Fibroblast of skin of back (primary cell): ENCODE data around the gene NPC1. TPM values are rescaled to one million over a fixed set of nuclear protein-coding genes. Genes with fewer than 3 reads are reported as not detected.
"Not testable (repeated sequence)": the region's sequence is repeated elsewhere in the genome, so short reads cannot be mapped to it uniquely, and the experiment has no call there.

Source experiments
- DNase-seq: peaks from one replicate; pipeline ENCODE4 v3.0.0-alpha.2; 2013
- polyA plus RNA-seq, 2 experiments: library from polyadenylated mRNA; unstranded; fragments of 120-200 nt; gene quantifications; one replicate each; pipeline ENCODE4 v1.2.1, GENCODE V29; 2013; ENCODE audit not compliant: insufficient read length in 2 of 2

Gene NPC1
- 31.9 TPM for polyA plus RNA-seq (2013, experiment 1 of 2; ENCODE audit: insufficient read length)
- polyA plus RNA-seq (2013, experiment 2 of 2; ENCODE audit: insufficient read length): 22.2 TPM

GRCh38 chr18:23586249-23587196 is at the start of gene NPC1:
Gene NPC1, minus strand, starts transcription at chr18:23586506. Its CDS starts 163 bp downstream, at chr18:23586343.
- peak; percentile 97 for DNase-seq

DNA sequence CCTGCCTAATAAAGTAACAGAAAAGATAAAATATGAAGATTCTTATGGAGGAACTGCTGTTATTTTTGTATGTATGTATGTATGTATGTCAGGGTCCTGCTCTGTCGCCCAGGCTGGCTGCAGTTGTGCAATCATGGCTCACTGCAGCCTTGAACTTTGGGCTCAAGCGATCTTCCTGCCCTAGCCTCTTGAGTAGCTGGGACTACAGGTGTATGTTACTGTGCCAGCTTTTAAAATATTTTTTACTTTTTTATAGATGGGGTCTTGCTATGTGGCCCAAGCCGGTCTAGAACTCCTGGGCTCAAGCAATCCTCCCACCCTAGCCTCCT is 49.7 kb upstream of the NPC1 start:
- DNase-seq: no peak

- DNase-seq: no peak
These were observed 49.2 kb upstream of the NPC1 start for GRCh38 chr18:23635283-23636070.

DNA sequence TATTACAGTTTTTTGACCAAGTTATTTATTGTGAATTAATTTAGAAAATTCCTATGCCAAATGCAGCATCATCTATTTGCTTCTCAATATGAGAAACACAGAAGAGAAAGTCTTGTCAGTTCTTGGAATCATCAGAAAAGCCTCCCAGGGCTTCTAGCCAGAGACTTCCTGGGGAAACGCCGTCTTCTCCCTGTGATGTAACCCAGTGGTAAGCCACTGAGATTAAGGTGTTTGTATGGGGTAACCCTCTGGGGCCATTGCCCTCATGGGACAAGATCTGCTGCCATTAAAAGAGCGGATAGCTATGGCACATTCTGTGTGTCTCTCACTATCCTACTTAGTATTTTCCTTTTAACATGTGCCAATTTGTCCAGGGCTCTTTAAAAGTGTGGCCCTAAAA is 48.4 kb upstream of the NPC1 start:
- no peak for DNase-seq

GRCh38 chr18:23632615-23633014 is 46.3 kb upstream of the NPC1 start:
- no peak for DNase-seq

DNA sequence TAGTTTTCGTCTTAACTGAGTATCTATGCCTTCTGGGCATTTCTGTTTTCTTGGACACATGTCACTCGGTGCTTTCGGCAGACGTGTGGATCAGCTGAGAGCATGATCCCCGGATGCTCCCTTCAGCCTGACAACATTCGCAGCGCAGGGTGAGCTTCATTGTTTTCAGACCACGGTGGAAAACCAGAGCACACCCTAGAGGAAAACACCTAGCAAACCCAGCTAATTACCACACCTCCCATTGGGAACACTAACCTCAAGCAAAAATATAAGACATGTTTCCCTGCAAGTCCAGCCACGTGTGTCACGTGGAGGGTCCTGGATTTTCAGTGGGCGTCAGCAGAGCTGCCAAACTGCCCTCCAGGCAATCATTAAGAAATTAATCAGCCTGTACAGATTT is 45.4 kb upstream of the NPC1 start:
- DNase-seq: no peak

DNA sequence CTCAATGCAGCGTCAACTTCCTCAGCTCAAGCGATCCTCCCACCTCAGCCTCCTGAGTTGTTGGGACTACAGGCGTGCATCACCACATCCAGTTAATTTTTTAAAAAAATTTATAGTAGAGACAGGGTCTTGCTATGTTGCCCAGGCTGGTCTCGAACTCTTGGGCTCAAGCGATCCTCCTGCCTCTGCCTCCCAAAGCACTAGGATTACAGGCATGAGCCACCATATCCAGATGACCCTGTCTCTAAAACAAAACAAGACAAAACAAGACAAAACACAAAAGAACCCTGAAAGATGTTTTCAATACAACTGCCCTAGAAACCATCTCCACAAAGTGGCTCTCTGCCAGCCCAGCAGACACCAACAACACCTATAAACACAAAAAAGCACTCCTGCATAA is 45.0 kb upstream of the NPC1 start:
- no peak for DNase-seq

DNA sequence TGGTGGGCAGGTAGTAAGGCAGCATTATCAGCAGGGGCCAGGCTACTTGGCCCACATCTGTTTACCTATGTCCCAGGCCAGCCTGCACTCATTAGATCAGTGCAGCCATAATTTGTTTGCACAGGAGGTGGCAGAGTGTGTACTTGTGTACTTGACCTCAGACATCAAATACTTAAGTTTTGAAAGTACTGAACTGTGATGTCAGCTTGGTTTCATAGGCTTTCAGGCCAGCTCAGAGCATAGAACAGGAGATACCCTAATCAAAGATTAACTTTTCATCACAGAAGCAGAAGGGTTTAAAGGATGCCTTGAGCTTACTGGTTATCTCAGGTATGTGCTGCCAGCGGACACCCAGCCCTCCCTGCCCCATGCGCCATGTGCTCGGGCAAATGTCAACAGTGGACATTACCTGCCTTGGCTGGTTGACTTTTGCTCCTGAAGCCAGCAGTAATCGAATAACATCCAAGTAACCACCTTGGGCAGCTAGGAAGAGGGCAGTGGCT is 43.2 kb upstream of the NPC1 start:
- no peak for DNase-seq

DNA sequence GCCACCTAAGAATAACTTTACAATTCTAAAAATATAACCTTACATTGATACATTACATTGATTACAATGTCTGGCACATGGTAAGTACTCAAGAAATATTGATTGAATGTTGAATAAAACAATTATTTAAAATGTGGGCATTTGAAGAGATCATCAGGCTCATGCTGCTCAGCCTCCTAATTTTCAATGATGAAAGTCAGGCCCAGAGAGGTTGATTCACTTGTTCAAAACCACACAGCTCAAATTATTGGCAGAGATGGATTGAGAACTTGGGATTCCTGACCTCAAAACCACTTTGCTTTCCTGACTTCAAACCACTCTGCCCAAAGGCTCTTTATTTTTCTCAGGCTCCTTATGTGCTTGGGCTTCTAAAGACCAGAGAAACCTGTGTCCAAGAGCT is 41.7 kb upstream of the NPC1 start:
- DNase-seq: no peak

DNA sequence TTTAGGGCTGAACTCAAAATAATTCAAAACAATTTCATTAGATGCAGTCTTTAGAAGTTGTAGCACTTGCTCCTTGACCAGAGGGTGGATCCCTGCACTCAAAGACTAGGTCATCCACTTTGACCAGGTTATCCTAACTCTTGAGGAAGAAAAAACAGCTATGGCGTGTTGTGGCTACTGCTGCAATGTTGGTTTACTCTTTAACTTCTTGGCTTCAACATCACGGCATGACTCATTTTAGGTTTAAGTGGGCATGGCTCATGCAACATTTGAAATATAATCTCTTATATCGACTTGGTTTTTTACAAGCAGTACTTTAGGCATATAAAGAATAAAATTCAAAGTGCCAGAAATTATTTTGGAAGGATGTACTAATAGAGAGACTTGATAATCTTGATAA is 41.0 kb upstream of the NPC1 start:
- DNase-seq: peak; percentile 70

DNA sequence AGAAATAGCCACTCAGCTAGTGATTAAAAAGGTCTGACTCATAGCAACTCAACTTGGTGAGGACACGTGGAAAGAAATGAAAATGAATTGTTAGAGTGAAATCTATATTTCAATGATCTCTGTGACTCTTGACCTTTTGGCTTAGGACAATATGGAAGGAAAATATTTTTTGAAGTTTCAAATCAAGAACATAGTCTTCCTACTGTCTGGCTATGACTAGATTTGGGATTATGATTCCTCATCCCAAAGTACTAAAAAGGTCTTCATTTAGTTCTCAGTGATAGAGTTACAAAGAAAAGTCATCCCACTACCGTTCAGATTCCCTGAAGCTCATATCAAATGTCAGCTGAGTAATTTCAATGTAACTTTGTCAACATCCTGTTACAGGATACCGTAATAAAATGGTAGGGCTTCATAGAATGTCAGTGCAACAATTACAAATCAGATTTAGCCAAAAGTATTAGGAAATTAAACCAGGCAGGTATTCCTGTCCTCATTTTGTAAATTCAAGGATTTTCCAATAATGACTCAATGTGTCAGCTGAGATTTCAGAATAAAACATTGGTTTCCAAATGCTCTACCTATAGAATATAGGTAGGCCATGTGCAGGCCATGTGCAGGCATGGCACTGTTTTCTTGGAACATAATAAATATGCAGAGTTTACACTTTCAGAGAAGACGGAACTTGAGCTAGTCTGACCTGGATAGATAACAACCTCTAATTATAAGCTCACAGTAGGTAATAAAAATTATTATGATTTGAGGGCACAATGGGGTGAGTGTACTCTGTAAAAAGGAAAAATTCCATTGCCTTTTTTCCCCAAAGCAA is 40.4 kb upstream of the NPC1 start:
- peak; percentile 64 for DNase-seq

- no peak for DNase-seq
These were observed 36.7 kb upstream of the NPC1 start for GRCh38 chr18:23623040-23623439.

- peak; percentile 14 for DNase-seq
These were observed 33.1 kb upstream of the NPC1 start for GRCh38 chr18:23619388-23619881.

DNA sequence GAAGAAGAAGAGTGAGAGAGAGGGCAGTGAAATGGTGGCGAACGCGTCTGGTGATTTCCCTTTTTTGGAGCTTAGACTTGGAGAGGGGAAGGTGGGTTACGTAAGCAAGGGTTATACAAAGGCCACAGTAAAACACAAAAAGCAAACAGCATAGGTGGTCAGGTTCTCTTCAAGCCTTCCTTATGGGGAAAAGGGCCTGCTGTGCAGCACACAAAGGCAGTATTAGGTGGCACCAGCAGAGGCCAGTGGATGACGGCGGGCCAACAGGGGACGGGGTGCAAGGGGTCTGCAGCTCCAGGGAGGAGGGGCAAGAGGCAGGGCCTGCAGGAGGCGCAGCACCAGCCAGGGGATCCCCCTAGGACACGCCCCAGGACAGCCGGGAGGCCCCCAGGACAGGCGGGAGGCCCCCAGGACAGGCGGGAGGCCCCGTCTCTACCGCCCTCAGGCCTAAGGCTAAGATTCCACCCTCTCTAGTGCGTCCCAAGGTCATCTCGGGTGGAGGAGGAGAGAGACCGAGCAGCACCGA is 32.6 kb upstream of the NPC1 start:
- DNase-seq: no peak

GRCh38 chr18:23617412-23618014 is 31.2 kb upstream of the NPC1 start:
- DNase-seq: no peak

GRCh38 chr18:23616258-23616657 is 30.0 kb upstream of the NPC1 start:
- no peak for DNase-seq

DNA sequence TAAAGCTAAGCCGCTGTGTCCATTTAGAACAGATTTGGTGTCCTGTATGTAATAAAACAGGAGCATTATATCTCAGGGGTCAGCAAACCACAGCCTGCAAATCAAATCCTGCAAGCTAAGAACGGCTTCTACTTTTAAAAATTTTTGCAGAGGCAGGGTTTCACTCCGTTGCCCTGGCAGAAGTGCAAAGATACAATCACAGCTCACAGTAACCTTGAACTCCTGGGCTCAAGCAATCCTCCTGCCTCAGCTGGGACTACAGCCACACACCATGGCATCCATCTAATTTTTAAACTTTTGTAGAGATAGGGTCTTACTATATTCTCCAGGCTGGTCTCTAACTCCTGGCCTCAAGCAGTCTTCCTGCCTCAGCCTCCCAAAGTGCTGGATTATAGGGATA is 28.6 kb upstream of the NPC1 start:
- DNase-seq: no peak

GRCh38 chr18:23614413-23614812 is 28.1 kb upstream of the NPC1 start:
- no peak for DNase-seq

GRCh38 chr18:23613091-23613475 is 26.8 kb upstream of the NPC1 start:
- not testable (repeated sequence) for DNase-seq

- no peak for DNase-seq
These were observed 26.3 kb upstream of the NPC1 start for GRCh38 chr18:23612434-23613090.

DNA sequence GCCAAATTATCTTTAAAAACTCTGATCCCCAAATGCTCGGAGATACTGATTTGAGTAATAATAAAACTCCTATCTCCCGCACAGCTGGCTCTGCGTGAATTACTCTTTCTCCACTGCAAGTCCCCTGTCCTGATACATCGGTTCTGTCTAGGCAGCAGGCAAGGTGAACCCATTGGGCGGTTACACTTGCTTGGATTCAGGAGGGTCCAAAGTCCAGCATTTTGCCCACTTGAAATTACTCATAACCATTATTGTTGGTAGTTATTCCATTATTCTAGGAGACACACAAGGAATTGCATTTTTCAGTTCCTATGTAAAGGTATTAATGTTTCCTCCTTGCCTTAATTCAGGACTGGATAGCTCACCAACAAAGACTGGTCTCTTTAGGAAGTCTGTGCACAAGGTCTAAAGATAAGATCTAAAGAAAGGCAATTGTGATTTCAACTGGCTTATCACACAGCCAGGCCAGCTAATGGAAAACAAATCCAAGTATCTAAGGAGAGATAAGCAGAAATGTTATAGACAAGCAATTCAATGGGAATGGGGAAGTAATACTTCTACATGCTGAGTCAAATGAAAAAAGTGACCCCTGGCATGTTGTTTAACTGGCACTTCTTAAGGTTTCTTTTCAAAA is 23.2 kb upstream of the NPC1 start:
- no peak for DNase-seq
